ENCODE results near the gene NRXN3. TPM values are rescaled to one million over a fixed set of nuclear protein-coding genes. Genes with fewer than 3 reads are reported as not detected.

NRXN3 gene
- total and polyA plus RNA-seq, 2 donors (not counting 1 experiment from before 2014, with no cell fraction given) = not detected

DNA sequence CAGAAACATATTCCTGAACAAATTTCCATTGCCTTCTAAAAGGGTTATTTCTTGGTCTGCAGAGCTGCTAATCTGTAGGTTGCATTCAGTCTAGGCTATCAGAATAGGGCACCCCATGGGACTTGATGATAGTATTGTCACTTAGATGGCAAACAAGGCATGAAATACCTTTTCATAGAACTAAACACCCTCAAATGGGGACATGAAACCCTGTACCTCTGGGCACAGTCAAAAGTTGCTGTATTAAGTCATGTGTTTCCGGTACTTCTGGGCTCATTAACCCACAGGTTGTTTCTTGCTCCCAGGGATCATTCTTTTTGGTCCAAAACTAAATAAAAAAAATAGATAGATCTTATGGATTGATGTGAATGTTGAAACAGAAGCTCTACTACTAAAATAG is 930.4 kb downstream of the NRXN3 start:
- no peaks in the 10 kb centered on the region for H3K27me3 ChIP-seq (replicated peaks in 1 of 4; ENCODE audit: control extremely low read depth in 1 of 4, control insufficient read depth in 3 of 4, insufficient read depth in 4 of 4, low read length in 3 of 4)
- CTCF ChIA-PET = no interaction called here
- no peak overlapping the region for H2AFZ ChIP-seq (ENCODE audit: insufficient read depth, low read depth, low read length, poor library complexity, severe bottlenecking)
- Mint-ChIP-seq H3K9me3 (ENCODE audit: insufficient read depth) (peaks cover 2% of the 10 kb centered on the region), H3K4me3 (no peak overlapping the region), H3K4me1 (no peaks in the 10 kb centered on the region), H3K27me3 (no peaks in the 10 kb centered on the region), H3K27ac (no peak overlapping the region)
- POLR2A ChIA-PET = no interaction called here
- no peaks in the 10 kb centered on the region for H3K9me3 ChIP-seq (ENCODE audit: control extremely low read depth in 1 of 3, control insufficient read depth in 2 of 3, insufficient read depth in 1 of 3, low read length in 2 of 3)
- H3K36me3 ChIP-seq (replicated peaks in 1 of 2; ENCODE audit: control extremely low read depth in 1 of 2, control insufficient read depth in 1 of 2, extremely low read depth in 1 of 2, insufficient read depth in 2 of 2, low read length in 1 of 2) = no peaks in the 10 kb centered on the region
- WGBS (ENCODE audit: insufficient coverage) = 100% methylated on average over 1 of the region's 1 CpG
- H4K20me1 ChIP-seq (ENCODE audit: control insufficient read depth, insufficient read depth, low read length, poor library complexity, severe bottlenecking) = no peaks in the 10 kb centered on the region
- H3K79me2 ChIP-seq (ENCODE audit: control insufficient read depth, insufficient read depth, low read length) = no peaks in the 10 kb centered on the region
- intact Hi-C loops (cut with micrococcal nuclease) = no loop called here
- TF ChIP-seq, protein P1, sequence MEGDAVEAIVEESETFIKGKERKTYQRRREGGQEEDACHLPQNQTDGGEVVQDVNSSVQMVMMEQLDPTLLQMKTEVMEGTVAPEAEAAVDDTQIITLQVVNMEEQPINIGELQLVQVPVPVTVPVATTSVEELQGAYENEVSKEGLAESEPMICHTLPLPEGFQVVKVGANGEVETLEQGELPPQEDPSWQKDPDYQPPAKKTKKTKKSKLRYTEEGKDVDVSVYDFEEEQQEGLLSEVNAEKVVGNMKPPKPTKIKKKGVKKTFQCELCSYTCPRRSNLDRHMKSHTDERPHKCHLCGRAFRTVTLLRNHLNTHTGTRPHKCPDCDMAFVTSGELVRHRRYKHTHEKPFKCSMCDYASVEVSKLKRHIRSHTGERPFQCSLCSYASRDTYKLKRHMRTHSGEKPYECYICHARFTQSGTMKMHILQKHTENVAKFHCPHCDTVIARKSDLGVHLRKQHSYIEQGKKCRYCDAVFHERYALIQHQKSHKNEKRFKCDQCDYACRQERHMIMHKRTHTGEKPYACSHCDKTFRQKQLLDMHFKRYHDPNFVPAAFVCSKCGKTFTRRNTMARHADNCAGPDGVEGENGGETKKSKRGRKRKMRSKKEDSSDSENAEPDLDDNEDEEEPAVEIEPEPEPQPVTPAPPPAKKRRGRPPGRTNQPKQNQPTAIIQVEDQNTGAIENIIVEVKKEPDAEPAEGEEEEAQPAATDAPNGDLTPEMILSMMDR (IDR thresholded peaks at IDR 0.05) = no peak
- no peak for TF ChIP-seq EZH2 (IDR thresholded peaks at IDR 0.05; ENCODE audit: borderline replicate concordance, insufficient read depth, low read depth, low read length, poor library complexity, severe bottlenecking)
- no peak overlapping the region for H3K4me3 ChIP-seq (ENCODE audit: control extremely low read depth in 1 of 5, extremely low read depth in 1 of 5, insufficient read depth in 1 of 5, low read depth in 2 of 5, low read length in 4 of 5)
- no peak overlapping the region for H3K9ac ChIP-seq (ENCODE audit: low read length)
- no peaks in the 10 kb centered on the region for H3K4me1 ChIP-seq (ENCODE audit: control insufficient read depth in 2 of 2, insufficient read depth in 2 of 2, low read length in 2 of 2)
- ATAC-seq (ENCODE audit: low read depth) (no peak), DNase-seq (no peak)
- no peak overlapping the region for H3K4me2 ChIP-seq (replicated peaks; ENCODE audit: low read depth, low read length, poor library complexity, severe bottlenecking)
- H3K27ac ChIP-seq (ENCODE audit: low read length in 2 of 2) = no peak overlapping the region

DNA sequence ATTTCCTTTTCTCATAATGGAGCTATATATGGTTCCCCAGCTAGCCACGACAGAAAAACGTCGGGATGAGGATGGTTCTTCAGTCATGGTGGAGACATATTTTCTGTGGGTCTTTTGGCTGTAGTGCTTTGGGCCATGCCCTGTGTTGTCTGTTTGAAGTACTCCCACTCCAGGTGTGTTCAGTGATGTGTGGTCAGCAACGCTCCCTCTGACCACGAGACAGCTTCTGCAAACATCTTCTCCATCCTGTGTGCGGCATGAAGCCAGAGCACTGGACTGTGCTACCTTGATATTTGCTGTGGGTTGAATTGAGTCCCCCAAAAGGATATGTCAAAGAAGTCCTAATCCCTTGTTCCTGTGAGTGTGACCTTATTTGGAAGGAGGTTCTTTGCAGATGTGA is 931.2 kb downstream of the NRXN3 start:
- H3K4me3 ChIP-seq (ENCODE audit: control extremely low read depth in 1 of 5, extremely low read depth in 1 of 5, insufficient read depth in 1 of 5, low read depth in 2 of 5, low read length in 4 of 5) = no peak overlapping the region
- ChIA-PET CTCF (no interaction called here), POLR2A (no interaction called here)
- H3K79me2 ChIP-seq (ENCODE audit: control insufficient read depth, insufficient read depth, low read length) = no peaks in the 10 kb centered on the region
- H3K27ac ChIP-seq (ENCODE audit: low read length in 2 of 2) = no peak overlapping the region
- peaks cover 2% of the 10 kb centered on the region for H3K9me3 Mint-ChIP-seq (ENCODE audit: insufficient read depth)
- no peak overlapping the region for H3K9ac ChIP-seq (ENCODE audit: low read length)
- no peaks in the 10 kb centered on the region for H3K4me1 Mint-ChIP-seq
- DNase-seq = no peak
- no peaks in the 10 kb centered on the region for H3K9me3 ChIP-seq (ENCODE audit: control extremely low read depth in 1 of 3, control insufficient read depth in 2 of 3, insufficient read depth in 1 of 3, low read length in 2 of 3)
- ATAC-seq (ENCODE audit: low read depth) = no peak
- H3K27me3 Mint-ChIP-seq = no peaks in the 10 kb centered on the region
- H4K20me1 ChIP-seq (ENCODE audit: control insufficient read depth, insufficient read depth, low read length, poor library complexity, severe bottlenecking) = no peaks in the 10 kb centered on the region
- no peaks in the 10 kb centered on the region for H3K27me3 ChIP-seq (replicated peaks in 1 of 4; ENCODE audit: control extremely low read depth in 1 of 4, control insufficient read depth in 3 of 4, insufficient read depth in 4 of 4, low read length in 3 of 4)
- no peaks in the 10 kb centered on the region for H3K36me3 ChIP-seq (replicated peaks in 1 of 2; ENCODE audit: control extremely low read depth in 1 of 2, control insufficient read depth in 1 of 2, extremely low read depth in 1 of 2, insufficient read depth in 2 of 2, low read length in 1 of 2)
- H3K4me2 ChIP-seq (replicated peaks; ENCODE audit: low read depth, low read length, poor library complexity, severe bottlenecking) = no peak overlapping the region
- no peak overlapping the region for H2AFZ ChIP-seq (ENCODE audit: insufficient read depth, low read depth, low read length, poor library complexity, severe bottlenecking)
- no peak overlapping the region for H3K4me3 Mint-ChIP-seq
- TF ChIP-seq EZH2 (IDR thresholded peaks at IDR 0.05; ENCODE audit: borderline replicate concordance, insufficient read depth, low read depth, low read length, poor library complexity, severe bottlenecking) = no peak
- TF ChIP-seq, protein P1 (IDR thresholded peaks at IDR 0.05) = no peak
- H3K4me1 ChIP-seq (ENCODE audit: control insufficient read depth in 2 of 2, insufficient read depth in 2 of 2, low read length in 2 of 2) = no peaks in the 10 kb centered on the region
- H3K27ac Mint-ChIP-seq = no peak overlapping the region
- WGBS (ENCODE audit: insufficient coverage) = 16% methylated on average over 5 of the region's 6 CpGs
- intact Hi-C loops (cut with micrococcal nuclease) = no loop called here
